HG02642 (cell line): Measurements from ENCODE around the gene SHC2.
"Not testable (repeated sequence)": the region's sequence is repeated elsewhere in the genome, so short reads cannot be mapped to it uniquely, and the experiment has no call there.

Experiments
- ATAC-seq: cut with Tn5 transposase; IDR thresholded peaks from one replicate; pipeline ENCODE4 v1.9.1; 2021; ENCODE audit warnings: mild to moderate bottlenecking; ENCODE audit not compliant: unreplicated experiment, poor library complexity

Gene SHC2

GRCh38 chr19:452829-453228, 8.0 kb downstream of the SHC2 start:
- no peak for ATAC-seq

- not testable (repeated sequence) for ATAC-seq
Measured at GRCh38 chr19:450912-451481, 9.8 kb downstream of the SHC2 start.

GRCh38 chr19:449916-450315, 10.9 kb downstream of the SHC2 start:
- ATAC-seq: no peak

GRCh38 chr19:447816-448560, 12.8 kb downstream of the SHC2 start:
- ATAC-seq: no peak

- ATAC-seq: no peak
Measured at GRCh38 chr19:447064-447426, 13.8 kb downstream of the SHC2 start.

- ATAC-seq: no peak
Measured at GRCh38 chr19:444677-445210, 16.1 kb downstream of the SHC2 start.

GRCh38 chr19:443005-443404, 17.8 kb downstream of the SHC2 start:
- ATAC-seq: no peak

GRCh38 chr19:442085-442484, 18.7 kb downstream of the SHC2 start:
- ATAC-seq: no peak

- no peak for ATAC-seq
Measured at GRCh38 chr19:441213-441836, 19.5 kb downstream of the SHC2 start.

- no peak for ATAC-seq
Measured at GRCh38 chr19:440391-441212, 20.2 kb downstream of the SHC2 start.

- ATAC-seq: no peak
Measured at GRCh38 chr19:439167-439900, 21.5 kb downstream of the SHC2 start.

- no peak for ATAC-seq
Measured at GRCh38 chr19:438416-438958, 22.3 kb downstream of the SHC2 start.

GRCh38 chr19:437041-437440, 23.8 kb downstream of the SHC2 start:
- no peak for ATAC-seq

GRCh38 chr19:436413-436950, 24.4 kb downstream of the SHC2 start:
- no peak for ATAC-seq

GRCh38 chr19:435707-436412, 25.0 kb downstream of the SHC2 start:
- ATAC-seq: no peak

GRCh38 chr19:435056-435706, 25.7 kb downstream of the SHC2 start:
- ATAC-seq: no peak

- no peak for ATAC-seq
Measured at GRCh38 chr19:434152-434960, 26.5 kb downstream of the SHC2 start.

- no peak for ATAC-seq
Measured at GRCh38 chr19:430701-431100, 30.1 kb downstream of the SHC2 start.
